ENCODE results near the gene SMARCD1. TPM values are rescaled to one million over a fixed set of nuclear protein-coding genes. Genes with fewer than 3 reads are reported as not detected.

Gene SMARCD1
- total and polyA plus RNA-seq, 2 experiments from 2014 or later: 27.9 to 33.4 TPM

- H3K9me3 ChIP-seq (ENCODE audit: low read depth): no peaks in the 10 kb centered on the region
- no peak overlapping the region for H3K4me2 ChIP-seq
- peaks cover 11% of the 10 kb centered on the region for H3K4me1 ChIP-seq (ENCODE audit: insufficient read depth)
- no peak overlapping the region for H2AFZ ChIP-seq
- no peaks in the 10 kb centered on the region for H4K20me1 ChIP-seq (ENCODE audit: insufficient read depth, poor library complexity, severe bottlenecking)
- H3K9me2 ChIP-seq (replicated peaks; ENCODE audit: insufficient read depth): no peaks in the 10 kb centered on the region
- no peak overlapping the region for H3K27ac ChIP-seq
- peaks cover 43% of the 10 kb centered on the region for H3K79me2 ChIP-seq
- no peaks in the 10 kb centered on the region for H3K27me3 ChIP-seq
- no peak overlapping the region for H3K4me3 ChIP-seq
- no peak for DNase-seq (ENCODE audit: low spot score)
- TF ChIP-seq EZH2phosphoT487 (IDR thresholded peaks at IDR 0.05; ENCODE audit: low read depth, severe bottlenecking, unreplicated experiment): no peak
- TF ChIP-seq CTCF (IDR thresholded peaks at IDR 0.05; ENCODE audit: poor library complexity): no peak
- no peak for TF ChIP-seq EZH2 (IDR thresholded peaks at IDR 0.05; ENCODE audit: borderline replicate concordance)
- WGBS (ENCODE audit: low lambda C conversion rate, missing lambda C conversion rate): 91% methylated on average over 3 of the region's 3 CpGs
- no peaks in the 10 kb centered on the region for H3K36me3 ChIP-seq (replicated peaks; ENCODE audit: insufficient read depth, low read depth)
Measured at GRCh38 chr12:50120953-50121352, 35.8 kb downstream of the SMARCD1 start.

- Histone ChIP-seq H3K79me2 (peaks cover 36% of the 10 kb centered on the region), H3K9me2 (replicated peaks; ENCODE audit: insufficient read depth) (no peaks in the 10 kb centered on the region), H3K4me2 (no peak overlapping the region), H3K36me3 (replicated peaks; ENCODE audit: insufficient read depth, low read depth) (no peaks in the 10 kb centered on the region), H2AFZ (no peak overlapping the region), H3K4me3 (no peak overlapping the region), H3K4me1 (ENCODE audit: insufficient read depth) (peaks cover 11% of the 10 kb centered on the region), H3K27ac (no peak overlapping the region), H3K27me3 (no peaks in the 10 kb centered on the region), H4K20me1 (ENCODE audit: insufficient read depth, poor library complexity, severe bottlenecking) (no peaks in the 10 kb centered on the region), H3K9me3 (ENCODE audit: low read depth) (no peaks in the 10 kb centered on the region)
- TF ChIP-seq EZH2 (IDR thresholded peaks at IDR 0.05; ENCODE audit: borderline replicate concordance) (no peak), CTCF (IDR thresholded peaks at IDR 0.05; ENCODE audit: poor library complexity) (no peak), EZH2phosphoT487 (IDR thresholded peaks at IDR 0.05; ENCODE audit: low read depth, severe bottlenecking, unreplicated experiment) (no peak)
- 96% methylated on average over 5 of the region's 5 CpGs for WGBS (ENCODE audit: low lambda C conversion rate, missing lambda C conversion rate)
- no peak for DNase-seq (ENCODE audit: low spot score)
Measured at GRCh38 chr12:50121641-50122040, 36.5 kb downstream of the SMARCD1 start.

DNA sequence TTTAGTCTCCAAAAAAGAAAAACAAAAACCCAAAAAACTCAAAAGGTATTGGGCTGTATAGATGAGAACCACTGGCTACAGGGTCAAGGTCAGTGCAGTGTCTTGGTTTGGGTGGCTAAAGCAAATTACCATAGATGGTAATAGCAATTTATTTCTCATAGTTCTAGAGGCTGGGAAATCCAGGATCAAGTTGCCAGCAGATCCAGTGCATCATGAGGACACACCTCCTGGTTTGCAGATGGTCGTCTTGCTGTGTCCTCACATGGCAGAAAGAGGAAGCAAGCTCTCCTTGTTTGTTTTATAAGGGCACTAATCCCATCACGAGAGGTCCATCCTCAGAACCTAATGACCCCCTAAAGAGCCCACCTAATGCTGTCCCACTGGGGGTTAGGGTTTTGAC lies 38.1 kb downstream of the SMARCD1 start:
- no peak for TF ChIP-seq CTCF (IDR thresholded peaks at IDR 0.05; ENCODE audit: poor library complexity)
- no peak for TF ChIP-seq EZH2 (IDR thresholded peaks at IDR 0.05; ENCODE audit: borderline replicate concordance)
- no peak for TF ChIP-seq EZH2phosphoT487 (IDR thresholded peaks at IDR 0.05; ENCODE audit: low read depth, severe bottlenecking, unreplicated experiment)
- no peak overlapping the region for H3K27ac ChIP-seq
- DNase-seq (ENCODE audit: low spot score): no peak
- H4K20me1 ChIP-seq (ENCODE audit: insufficient read depth, poor library complexity, severe bottlenecking): no peaks in the 10 kb centered on the region
- no peak overlapping the region for H3K4me3 ChIP-seq
- no peaks in the 10 kb centered on the region for H3K9me2 ChIP-seq (replicated peaks; ENCODE audit: insufficient read depth)
- H3K27me3 ChIP-seq: no peaks in the 10 kb centered on the region
- 86% methylated on average over 2 of the region's 2 CpGs for WGBS (ENCODE audit: low lambda C conversion rate, missing lambda C conversion rate)
- H3K79me2 ChIP-seq: peaks cover 21% of the 10 kb centered on the region
- H3K4me1 ChIP-seq (ENCODE audit: insufficient read depth): peaks cover 11% of the 10 kb centered on the region
- no peaks in the 10 kb centered on the region for H3K36me3 ChIP-seq (replicated peaks; ENCODE audit: insufficient read depth, low read depth)
- H3K4me2 ChIP-seq: no peak overlapping the region
- H2AFZ ChIP-seq: no peak overlapping the region
- H3K9me3 ChIP-seq (ENCODE audit: low read depth): no peaks in the 10 kb centered on the region

DNA sequence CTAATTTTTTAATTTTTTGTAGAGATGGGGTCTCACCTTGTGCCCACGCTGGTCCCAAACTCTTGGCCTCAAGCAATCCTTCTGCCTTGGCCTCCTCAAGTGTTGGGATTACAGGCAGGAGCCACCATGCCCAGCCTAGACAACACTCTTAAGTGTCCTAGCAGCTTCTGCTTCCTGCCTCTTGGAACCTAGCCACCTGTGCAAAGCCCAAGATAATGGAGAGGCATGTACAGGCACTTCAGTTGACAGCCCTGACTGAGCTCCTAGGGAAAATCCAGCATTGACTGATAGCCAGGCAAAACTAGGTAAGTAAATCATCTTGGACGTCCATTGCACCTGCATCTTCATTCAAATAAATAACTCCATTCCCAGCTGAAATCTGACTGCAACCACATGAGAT lies 42.4 kb downstream of the SMARCD1 start:
- DNase-seq (ENCODE audit: low spot score): no peak
- H3K4me2 ChIP-seq: no peak overlapping the region
- no peaks in the 10 kb centered on the region for H3K9me2 ChIP-seq (replicated peaks; ENCODE audit: insufficient read depth)
- no peaks in the 10 kb centered on the region for H3K9me3 ChIP-seq (ENCODE audit: low read depth)
- peaks cover 4% of the 10 kb centered on the region for H3K79me2 ChIP-seq
- no peaks in the 10 kb centered on the region for H4K20me1 ChIP-seq (ENCODE audit: insufficient read depth, poor library complexity, severe bottlenecking)
- H3K4me1 ChIP-seq (ENCODE audit: insufficient read depth): no peaks in the 10 kb centered on the region
- H2AFZ ChIP-seq: no peak overlapping the region
- WGBS (ENCODE audit: low lambda C conversion rate, missing lambda C conversion rate): 95% methylated on average over 2 of the region's 2 CpGs
- TF ChIP-seq EZH2phosphoT487 (IDR thresholded peaks at IDR 0.05; ENCODE audit: low read depth, severe bottlenecking, unreplicated experiment) (no peak), EZH2 (IDR thresholded peaks at IDR 0.05; ENCODE audit: borderline replicate concordance) (no peak), CTCF (IDR thresholded peaks at IDR 0.05; ENCODE audit: poor library complexity) (no peak)
- H3K27me3 ChIP-seq: no peaks in the 10 kb centered on the region
- H3K36me3 ChIP-seq (replicated peaks; ENCODE audit: insufficient read depth, low read depth): no peaks in the 10 kb centered on the region
- no peak overlapping the region for H3K27ac ChIP-seq
- no peak overlapping the region for H3K4me3 ChIP-seq
